SU-DHL-6 (cell line): ENCODE measurements around the gene RNF223.

Experiments
- CTCF ChIP-seq: fragments of 200-600 bp; sonication (generic); IDR thresholded peaks from one replicate; pipeline ENCODE4 v1.5.1; 2017; ENCODE audit warnings: antibody characterized with exemption, mild to moderate bottlenecking, low read length, moderate library complexity; ENCODE audit not compliant: insufficient read depth, poor library complexity, severe bottlenecking
- EZH2phosphoT487 ChIP-seq: fragments of 200-600 bp; sonication (generic), shearing (Covaris generic); conservative IDR thresholded peaks from 2 replicates; pipeline ENCODE4 v1.6.1; 2018; ENCODE audit warnings: mild to moderate bottlenecking, antibody characterized with exemption, low read length, moderate library complexity, mixed read lengths

GRCh38 chr1:1110561-1110971 is 36.5 kb upstream of the RNF223 start:
- no peak for TF ChIP-seq CTCF
- no peak for TF ChIP-seq EZH2phosphoT487
